Skeletal muscle tissue (tissue), 4 donors: ENCODE data around the gene NAA38. TPM values are rescaled to one million over a fixed set of nuclear protein-coding genes. Genes with fewer than 3 reads are reported as not detected.
A peak's percentile ranks its signal among the peaks of the same experiment; 100 is the strongest.

Experiments
- H3K27ac ChIP-seq: one replicate; pipeline ENCODE4 v1.7.0; 2013; ENCODE audit warnings: mild to moderate bottlenecking, low read depth, low read length, inconsistent platforms
- H3K27me3 ChIP-seq, 3 donors: one replicate each; pipeline ENCODE4 v1.7.0; 2013; ENCODE audit warnings: low read length in 3 of 3; ENCODE audit not compliant: control insufficient read depth in 3 of 3, insufficient read depth in 3 of 3
- H3K36me3 ChIP-seq, 3 donors: one replicate each; pipeline ENCODE4 v1.7.0; 2013; ENCODE audit warnings: low read length in 3 of 3; ENCODE audit not compliant: control insufficient read depth in 3 of 3, insufficient read depth in 3 of 3
- H3K4me1 ChIP-seq, 3 donors: one replicate each; pipeline ENCODE4 v1.7.0; 2013; ENCODE audit warnings: low read length in 3 of 3, mild to moderate bottlenecking in 3 of 3; ENCODE audit not compliant: control insufficient read depth in 3 of 3, insufficient read depth in 3 of 3
- H3K4me3 ChIP-seq, 3 donors: one replicate each; pipeline ENCODE4 v1.7.0; 2013; ENCODE audit warnings: low read length in 3 of 3
- H3K9ac ChIP-seq, 3 donors: one replicate each; pipeline ENCODE4 v1.7.0; 2013; ENCODE audit warnings: low read length in 3 of 3, mild to moderate bottlenecking in 3 of 3, moderate library complexity in 2 of 3, low read depth in 1 of 3
- H3K9me3 ChIP-seq, 3 donors: one replicate each; pipeline ENCODE4 v1.7.0; 2013; ENCODE audit warnings: low read length in 3 of 3; ENCODE audit not compliant: control insufficient read depth in 3 of 3
- total RNA-seq: library from RNA; depleted of rRNA; stranded (reverse); fragments of >200 nt; gene quantifications from one replicate; pipeline ENCODE4 v1.2.3, GENCODE V29; 2014
- donor health status: Osteomylitis.

The NAA38 gene
- total RNA-seq, 1 donor from 2014 or later = 50.1 TPM

GRCh38 chr17:7841396-7841914, 15.9 kb downstream of the NAA38 start:
- H3K4me1 ChIP-seq = peaks cover 66 to 77% (median 73%) of the 10 kb centered on the region in 3 donors
- no peaks in the 10 kb centered on the region for H3K27me3 ChIP-seq

GRCh38 chr17:7840875-7841274, 16.5 kb downstream of the NAA38 start:
- Histone ChIP-seq H3K27me3 (no peaks in the 10 kb centered on the region), H3K9ac (peak overlapping the region; percentile 60 to 95 (median 89)), H3K4me1 (peaks cover 65 to 76% (median 73%) of the 10 kb centered on the region in 3 donors), H3K36me3 (peaks cover 0 to 9% (median 8%) of the 10 kb centered on the region in 3 donors), H3K9me3 (no peaks in the 10 kb centered on the region), H3K4me3 (peak overlapping the region; percentile 74 to 94 (median 92)), H3K27ac (peak overlapping the region; percentile 95)

More at GRCh38 chr17:7841396-7841914, 15.9 kb downstream of the NAA38 start:
- H3K4me3 ChIP-seq = peak overlapping the region; percentile 74 to 94 (median 92)
- H3K9ac ChIP-seq = peak overlapping the region; percentile 91 to 96 (median 95)
- peak overlapping the region; percentile 95 for H3K27ac ChIP-seq
- H3K9me3 ChIP-seq = no peaks in the 10 kb centered on the region
- peaks cover 2 to 13% (median 11%) of the 10 kb centered on the region in 3 donors for H3K36me3 ChIP-seq

- Histone ChIP-seq H3K36me3 (peaks cover 0 to 6% (median 5%) of the 10 kb centered on the region in 3 donors), H3K27me3 (no peaks in the 10 kb centered on the region), H3K27ac (peak overlapping the region; percentile 95), H3K9me3 (no peaks in the 10 kb centered on the region), H3K4me3 (no peak overlapping the region), H3K9ac (peak overlapping the region in 2 of 3 donors; percentile 18 to 35), H3K4me1 (peaks cover 61 to 72% (median 69%) of the 10 kb centered on the region in 3 donors)
Measured at GRCh38 chr17:7840441-7840840, 16.9 kb downstream of the NAA38 start.

- Histone ChIP-seq H3K9me3 (no peaks in the 10 kb centered on the region), H3K4me1 (peaks cover 56 to 71% (median 66%) of the 10 kb centered on the region in 3 donors), H3K27ac (peak overlapping the region; percentile 95), H3K27me3 (no peaks in the 10 kb centered on the region), H3K9ac (peak overlapping the region in 1 of 3 donors; percentile 82), H3K36me3 (peaks cover 0 to 4% (median 3%) of the 10 kb centered on the region in 3 donors), H3K4me3 (no peak overlapping the region)
Measured at GRCh38 chr17:7839876-7840261, 17.5 kb downstream of the NAA38 start.

- Histone ChIP-seq H3K9me3 (no peaks in the 10 kb centered on the region), H3K4me3 (peak overlapping the region; percentile 52 to 70 (median 55)), H3K27me3 (no peaks in the 10 kb centered on the region), H3K27ac (peak overlapping the region; percentile 79), H3K4me1 (peaks cover 53 to 74% (median 64%) of the 10 kb centered on the region in 3 donors), H3K36me3 (peaks cover 0 to 4% (median 3%) of the 10 kb centered on the region in 3 donors), H3K9ac (peak overlapping the region; percentile 52 to 82 (median 58))
Measured at GRCh38 chr17:7839190-7839875, 18.0 kb downstream of the NAA38 start.

GRCh38 chr17:7838090-7839075, 19.0 kb downstream of the NAA38 start:
- Histone ChIP-seq H3K27ac (peak overlapping the region; percentile 100), H3K4me3 (peak overlapping the region; percentile 52 to 98 (median 55)), H3K27me3 (no peaks in the 10 kb centered on the region), H3K36me3 (peaks cover 0 to 4% (median 3%) of the 10 kb centered on the region in 3 donors), H3K9me3 (no peaks in the 10 kb centered on the region), H3K9ac (peak overlapping the region; percentile 52 to 100 (median 58)), H3K4me1 (peaks cover 54 to 69% (median 63%) of the 10 kb centered on the region in 3 donors)

GRCh38 chr17:7837408-7838088, 19.8 kb downstream of the NAA38 start:
- H3K4me1 ChIP-seq = peaks cover 51 to 65% (median 58%) of the 10 kb centered on the region in 3 donors
- H3K9me3 ChIP-seq = no peaks in the 10 kb centered on the region
- H3K27ac ChIP-seq = peak overlapping the region; percentile 100
- H3K36me3 ChIP-seq = peaks cover 0 to 4% (median 3%) of the 10 kb centered on the region in 3 donors
- peak overlapping the region; percentile 83 to 98 (median 97) for H3K4me3 ChIP-seq
- peak overlapping the region; percentile 96 to 100 (median 99) for H3K9ac ChIP-seq
- no peaks in the 10 kb centered on the region for H3K27me3 ChIP-seq

GRCh38 chr17:7836596-7837407, 20.6 kb downstream of the NAA38 start:
- no peaks in the 10 kb centered on the region for H3K9me3 ChIP-seq
- H3K36me3 ChIP-seq = peaks cover 0 to 4% (median 3%) of the 10 kb centered on the region in 3 donors
- no peaks in the 10 kb centered on the region for H3K27me3 ChIP-seq
- H3K27ac ChIP-seq = peak overlapping the region; percentile 100
- peak overlapping the region; percentile 83 to 98 (median 97) for H3K4me3 ChIP-seq
- H3K4me1 ChIP-seq = peaks cover 51 to 65% (median 54%) of the 10 kb centered on the region in 3 donors
- peak overlapping the region; percentile 96 to 100 (median 99) for H3K9ac ChIP-seq
